GM23338 (cell line): Measurements from ENCODE around the gene AJM1. TPM values are rescaled to one million over a fixed set of nuclear protein-coding genes. Genes with fewer than 3 reads are reported as not detected.

ENCODE experiments used
- ATAC-seq: fragments of 200-7000 bp; cut with Tn5 transposase; 3 replicates; pipeline ENCODE4 v1.9.1; 2020
- DNase-seq: peaks from one replicate; pipeline ENCODE4 v3.0.0-alpha.2; 2015; ENCODE audit warnings: low spot score
- H2AFZ ChIP-seq: fragments of 200-600 bp; sonication (generic); 2 replicates; pipeline ENCODE4 v1.8.0; 2016; ENCODE audit warnings: antibody characterized with exemption, mild to moderate bottlenecking, moderate library complexity
- H3F3A ChIP-seq: fragments of 200-600 bp; sonication (generic); replicated peaks from 2 replicates; pipeline ENCODE4 v1.8.0; 2017; ENCODE audit warnings: antibody characterized with exemption, mixed run types, low read depth
- H3K27ac ChIP-seq: fragments of 200-600 bp; sonication (generic); 2 replicates; pipeline ENCODE4 v1.6.1; 2016; ENCODE audit warnings: low read depth
- H3K27me3 ChIP-seq: fragments of 200-600 bp; sonication (generic); 2 replicates; pipeline ENCODE4 v1.8.0; 2016; ENCODE audit warnings: mild to moderate bottlenecking, mixed run types, moderate library complexity; ENCODE audit not compliant: insufficient read depth
- H3K36me3 ChIP-seq: fragments of 200-600 bp; sonication (generic); 2 replicates; pipeline ENCODE4 v1.8.0; 2016; ENCODE audit warnings: mild to moderate bottlenecking; ENCODE audit not compliant: insufficient read depth
- H3K4me1 ChIP-seq: fragments of 200-600 bp; sonication (generic); 2 replicates; pipeline ENCODE4 v1.8.0; 2016; ENCODE audit warnings: mild to moderate bottlenecking, moderate library complexity; ENCODE audit not compliant: insufficient read depth
- H3K4me2 ChIP-seq: fragments of 200-600 bp; sonication (generic); 2 replicates; pipeline ENCODE4 v1.7.1; 2017; ENCODE audit warnings: mixed run types
- H3K4me3 ChIP-seq: fragments of 200-600 bp; sonication (generic); 2 replicates; pipeline ENCODE4 v1.6.1; 2016; ENCODE audit warnings: mixed run types
- H3K79me2 ChIP-seq: fragments of 200-600 bp; sonication (generic); replicated peaks from 2 replicates; pipeline ENCODE4 v1.8.0; 2017; ENCODE audit warnings: mild to moderate bottlenecking; ENCODE audit not compliant: insufficient read depth
- H3K9me2 ChIP-seq: fragments of 200-600 bp; sonication (generic); 2 replicates; pipeline ENCODE4 v1.8.0; 2017; ENCODE audit not compliant: insufficient read depth
- H4K20me1 ChIP-seq: fragments of 200-600 bp; sonication (generic); replicated peaks from 2 replicates; pipeline ENCODE4 v1.8.0; 2017; ENCODE audit warnings: mild to moderate bottlenecking; ENCODE audit not compliant: insufficient read depth
- H3K27ac Mint-ChIP-seq: 2 replicates; pipeline ENCODE4 v1.8.0; 2020; ENCODE audit warnings: inconsistent platforms, mild to moderate bottlenecking, moderate library complexity, mixed read lengths
- H3K27me3 Mint-ChIP-seq: 3 replicates; pipeline ENCODE4 v1.8.0; 2022; ENCODE audit warnings: low read depth, mild to moderate bottlenecking, moderate library complexity, mixed read lengths, inconsistent platforms; ENCODE audit not compliant: insufficient read depth, poor library complexity
- H3K36me3 Mint-ChIP-seq: 3 replicates; pipeline ENCODE4 v1.8.0; 2021; ENCODE audit warnings: low read depth, mild to moderate bottlenecking, inconsistent platforms, moderate library complexity, mixed read lengths
- H3K4me1 Mint-ChIP-seq: 3 replicates; pipeline ENCODE4 v1.8.0; 2020; ENCODE audit warnings: mild to moderate bottlenecking, inconsistent platforms, mixed read lengths
- H3K4me3 Mint-ChIP-seq: 3 replicates; pipeline ENCODE4 v1.8.0; 2021; ENCODE audit warnings: moderate library complexity, mild to moderate bottlenecking, inconsistent platforms, mixed read lengths
- H3K9me3 Mint-ChIP-seq: 3 replicates; pipeline ENCODE4 v1.8.0; 2020; ENCODE audit warnings: moderate library complexity, mild to moderate bottlenecking, inconsistent platforms, mixed read lengths
- CREB1 ChIP-seq: fragments of 250-450 bp; sonication (Bioruptor Pico); IDR thresholded peaks from 2 replicates; pipeline ENCODE4 v1.5.0; 2020; ENCODE audit warnings: low read depth, mild to moderate bottlenecking, moderate library complexity
- ETS1 ChIP-seq: IDR thresholded peaks from 2 replicates; pipeline ENCODE4 v1.6.1; 2016; ENCODE audit warnings: antibody characterized with exemption
- EZH2 ChIP-seq: fragments of 200-600 bp; sonication (generic); IDR thresholded peaks from one replicate; pipeline ENCODE4 v1.8.0; 2017; ENCODE audit warnings: antibody characterized with exemption, mild to moderate bottlenecking, low read depth; ENCODE audit not compliant: unreplicated experiment
- EZH2phosphoT487 ChIP-seq: fragments of 200-600 bp; sonication (generic); IDR thresholded peaks from one replicate; pipeline ENCODE4 v1.8.1; 2018; ENCODE audit warnings: antibody characterized with exemption; ENCODE audit not compliant: unreplicated experiment
- JUNB ChIP-seq: IDR thresholded peaks from one replicate; pipeline ENCODE4 v1.6.1; 2016; ENCODE audit warnings: antibody characterized with exemption; ENCODE audit not compliant: unreplicated experiment
- NANOG ChIP-seq: IDR thresholded peaks from 2 replicates; pipeline ENCODE4 v1.6.1; 2016; ENCODE audit warnings: antibody characterized with exemption, borderline replicate concordance
- POLR2AphosphoS5 ChIP-seq: IDR thresholded peaks from 2 replicates; pipeline ENCODE4 v1.6.1; 2016; ENCODE audit warnings: antibody characterized with exemption, low read depth
- REST ChIP-seq: IDR thresholded peaks from one replicate; pipeline ENCODE4 v1.6.1; 2018; ENCODE audit warnings: antibody characterized with exemption; ENCODE audit not compliant: unreplicated experiment
- STAT1 ChIP-seq: IDR thresholded peaks from one replicate; pipeline ENCODE4 v1.6.1; 2016; ENCODE audit warnings: antibody characterized with exemption; ENCODE audit not compliant: unreplicated experiment
- ZNF114 ChIP-seq: fragments of 250-450 bp; sonication (Bioruptor Pico); IDR thresholded peaks from 2 replicates; pipeline ENCODE4 v1.5.0; 2020; ENCODE audit warnings: mild to moderate bottlenecking, moderate library complexity
- ZNF331 ChIP-seq: fragments of 250-450 bp; sonication (Bioruptor Pico); IDR thresholded peaks from 2 replicates; pipeline ENCODE4 v1.5.0; 2020; ENCODE audit warnings: low read depth, mild to moderate bottlenecking, moderate library complexity
- ZNF462 ChIP-seq: fragments of 250-450 bp; sonication (Bioruptor Pico); IDR thresholded peaks from 2 replicates; pipeline ENCODE4 v1.5.0; 2020; ENCODE audit warnings: mild to moderate bottlenecking, moderate library complexity
- polyA plus RNA-seq: library from polyadenylated mRNA; unstranded; fragments of >200 nt; fragmentation: Nextera tagmentation; extraction: Ambion mirVana; gene quantifications from 2 replicates; pipeline ENCODE4 v1.2.1, GENCODE V29; 2016
- total RNA-seq: library from RNA; depleted of rRNA; stranded (reverse); fragments of >200 nt; shearing (Covaris generic); gene quantifications from 2 replicates; pipeline ENCODE4 v1.2.3, GENCODE V29; 2014
- TF ChIP-seq, protein P1 (sequence below), 2 experiments: fragments of 200-600 bp in 1 of 2; sonication (generic) in 1 of 2; conservative IDR thresholded peaks; 2 replicates each; pipeline versions ENCODE4 v1.5.1 to v1.6.1; 2016 to 2017; ENCODE audit warnings: antibody characterized with exemption in 2 of 2, low read depth in 2 of 2, mild to moderate bottlenecking in 2 of 2, moderate library complexity in 1 of 2

AJM1 gene
- total and polyA plus RNA-seq, 2 experiments from 2014 or later: 0.36 to 0.49 TPM

DNA sequence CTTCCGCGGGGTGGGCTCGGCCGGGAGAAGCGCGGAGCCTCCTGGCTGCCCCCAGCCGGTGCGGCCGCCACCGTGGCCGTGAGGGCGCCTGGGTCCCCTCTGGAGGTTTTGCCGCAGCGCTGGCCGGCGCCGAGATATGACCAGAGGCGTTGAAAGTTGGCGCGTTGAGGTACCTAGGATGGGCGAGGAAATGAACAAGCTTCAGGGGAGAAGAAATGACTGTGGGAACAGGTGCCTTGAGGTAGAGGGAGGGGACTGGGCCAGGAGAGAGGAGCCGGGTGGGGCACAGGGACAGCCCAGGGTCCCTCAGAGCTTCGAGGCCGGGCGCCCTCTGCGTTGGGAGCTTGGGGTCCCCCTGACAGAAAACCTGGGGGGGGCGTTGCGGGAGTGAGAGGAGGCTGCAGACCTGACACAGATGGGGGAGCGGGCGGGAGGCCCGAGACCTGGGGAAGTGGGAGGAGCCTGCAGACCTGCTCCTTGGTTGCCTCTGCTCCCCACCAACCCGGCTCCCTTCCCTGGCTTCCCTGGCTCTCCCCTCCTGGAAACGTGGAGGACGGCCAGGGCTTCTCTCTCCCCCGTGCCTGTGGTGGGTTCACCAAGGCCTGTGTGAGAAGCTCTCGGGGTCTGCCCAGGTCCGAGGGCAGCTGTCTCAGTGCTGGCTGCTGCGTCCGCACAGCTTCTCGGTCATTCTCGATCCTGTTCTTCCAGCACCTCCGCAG is 20.3 kb upstream of the AJM1 start:
- Histone ChIP-seq H3K4me2 (peak overlapping the region; percentile 89), H4K20me1 (peaks cover 21% of the 10 kb centered on the region), H3K27me3 (no peaks in the 10 kb centered on the region), H3K4me1 (peaks cover 6% of the 10 kb centered on the region; the same call in 1 of the 2 replicates), H3K4me3 (peak overlapping the region; percentile 63), H3K27ac (no peak overlapping the region), H2AFZ (no peak overlapping the region), H3K36me3 (no peaks in the 10 kb centered on the region), H3K79me2 (peaks cover 27% of the 10 kb centered on the region), H3F3A (peaks cover 9% of the 10 kb centered on the region; the same call in 1 of the 2 replicates), H3K9me2 (no peaks in the 10 kb centered on the region)
- peaks cover 13% of the 10 kb centered on the region; the same call in 2 of the 3 replicates for H3K4me1 Mint-ChIP-seq
- H3K9me3 Mint-ChIP-seq: no peaks in the 10 kb centered on the region
- H3K27ac Mint-ChIP-seq: no peak overlapping the region
- peak; percentile 74 for DNase-seq
- peaks cover 10% of the 10 kb centered on the region for H3K27me3 Mint-ChIP-seq
- no peak for TF ChIP-seq ETS1
- TF ChIP-seq, protein P1, sequence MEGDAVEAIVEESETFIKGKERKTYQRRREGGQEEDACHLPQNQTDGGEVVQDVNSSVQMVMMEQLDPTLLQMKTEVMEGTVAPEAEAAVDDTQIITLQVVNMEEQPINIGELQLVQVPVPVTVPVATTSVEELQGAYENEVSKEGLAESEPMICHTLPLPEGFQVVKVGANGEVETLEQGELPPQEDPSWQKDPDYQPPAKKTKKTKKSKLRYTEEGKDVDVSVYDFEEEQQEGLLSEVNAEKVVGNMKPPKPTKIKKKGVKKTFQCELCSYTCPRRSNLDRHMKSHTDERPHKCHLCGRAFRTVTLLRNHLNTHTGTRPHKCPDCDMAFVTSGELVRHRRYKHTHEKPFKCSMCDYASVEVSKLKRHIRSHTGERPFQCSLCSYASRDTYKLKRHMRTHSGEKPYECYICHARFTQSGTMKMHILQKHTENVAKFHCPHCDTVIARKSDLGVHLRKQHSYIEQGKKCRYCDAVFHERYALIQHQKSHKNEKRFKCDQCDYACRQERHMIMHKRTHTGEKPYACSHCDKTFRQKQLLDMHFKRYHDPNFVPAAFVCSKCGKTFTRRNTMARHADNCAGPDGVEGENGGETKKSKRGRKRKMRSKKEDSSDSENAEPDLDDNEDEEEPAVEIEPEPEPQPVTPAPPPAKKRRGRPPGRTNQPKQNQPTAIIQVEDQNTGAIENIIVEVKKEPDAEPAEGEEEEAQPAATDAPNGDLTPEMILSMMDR (conservative IDR thresholded peaks at IDR 0.05; ENCODE audit: low read depth in 2 of 2): no peak
- no peak for TF ChIP-seq ZNF331 (CRISPR knock-in tag)
- no peak for TF ChIP-seq REST
- no peak for TF ChIP-seq STAT1
- TF ChIP-seq POLR2AphosphoS5: no peak
- no peak for TF ChIP-seq JUNB
- no peak for TF ChIP-seq NANOG
- no peak for TF ChIP-seq EZH2
- no peak for TF ChIP-seq ZNF462
- TF ChIP-seq ZNF114 (CRISPR knock-in tag): no peak
- no peak for TF ChIP-seq EZH2phosphoT487
- TF ChIP-seq CREB1 (CRISPR knock-in tag): no peak
- ATAC-seq: peak; percentile 55
- peaks cover 36% of the 10 kb centered on the region for H3K36me3 Mint-ChIP-seq
- peak overlapping the region; percentile 68 for H3K4me3 Mint-ChIP-seq
